Sigmoid colon (tissue), 7 donors: Measurements from ENCODE around the gene RAF1. TPM values are rescaled to one million over a fixed set of nuclear protein-coding genes. Genes with fewer than 3 reads are reported as not detected.

Experiments used
- DNase-seq: peaks from one replicate; pipeline ENCODE4 v3.0.0-alpha.2; 2019
- H3K27ac ChIP-seq, 4 donors: fragments of 200-600 bp; sonication (generic); one replicate each; pipeline ENCODE4 v1.5.1; 2016 to 2019; ENCODE audit warnings: mild to moderate bottlenecking in 1 of 4
- H3K27me3 ChIP-seq, 3 donors: fragments of 200-600 bp; sonication (generic); one replicate each; pipeline ENCODE4 v1.5.1; 2019; ENCODE audit warnings: mild to moderate bottlenecking in 1 of 3
- H3K36me3 ChIP-seq, 4 donors: fragments of 200-600 bp; sonication (generic); one replicate each; pipeline ENCODE4 v1.5.1; 2016 to 2019
- H3K4me1 ChIP-seq, 4 donors: fragments of 200-600 bp; sonication (generic); one replicate each; pipeline ENCODE4 v1.5.1; 2017 to 2019
- H3K4me3 ChIP-seq, 4 donors: fragments of 200-600 bp; sonication (generic); one replicate each; pipeline ENCODE4 v1.5.1; 2017 to 2019; ENCODE audit warnings: mild to moderate bottlenecking in 2 of 4, moderate library complexity in 1 of 4
- H3K9me3 ChIP-seq, 4 donors: fragments of 200-600 bp in 3 of 4; sonication (generic) in 3 of 4; one replicate each; pipeline versions ENCODE4 v1.5.1 to v1.6.1; 2013 to 2019
- EP300 ChIP-seq, 4 donors: sonication (generic); formaldehyde crosslinking; IDR thresholded peaks; one replicate each; pipeline ENCODE4 v1.6.1; 2017; ENCODE audit warnings: antibody characterized with exemption in 4 of 4
- POLR2A ChIP-seq, 2 donors: fragments of 450-650 bp; IDR thresholded peaks; one replicate each; pipeline ENCODE4 v1.6.1; 2016; ENCODE audit warnings: antibody characterized with exemption in 2 of 2, mild to moderate bottlenecking in 2 of 2, moderate library complexity in 2 of 2
- POLR2AphosphoS5 ChIP-seq, 4 donors: sonication (generic); formaldehyde crosslinking; IDR thresholded peaks; one replicate each; pipeline ENCODE4 v1.6.1; 2017; ENCODE audit warnings: antibody characterized with exemption in 4 of 4
- WGBS, 2 donors: extraction: QIAGEN DNeasy Blood & Tissue Kit; methylation state at CpG; one replicate each; pipeline ENCODE4 v1.1.7; 2013; 5-methylcytosine and 5-hydroxymethylcytosine counted together
- intact Hi-C: fragments of 100-400 bp; cut with DNase I; formaldehyde crosslinking; loops from one replicate; pipeline ENCODE4 v1.15.1; 2023
- polyA plus RNA-seq, 3 donors: library from polyadenylated mRNA; stranded (reverse); fragments of 200-250 nt; gene quantifications; one replicate each; pipeline ENCODE4 v1.2.3, GENCODE V29; 2013
- total RNA-seq, 4 donors: library from RNA; depleted of rRNA; stranded (reverse); fragments of >200 nt; gene quantifications; one replicate each; pipeline ENCODE4 v1.1.0, GENCODE V29; 2016
- TF ChIP-seq, protein P1 (sequence below), 4 experiments: fragments of 450-650 bp in 3 of 4; fragments of 200-600 bp in 1 of 4; IDR thresholded peaks; one replicate each; pipeline ENCODE4 v1.5.1; 2016 to 2019; ENCODE audit warnings: antibody characterized with exemption in 4 of 4, mild to moderate bottlenecking in 3 of 4, moderate library complexity in 2 of 4
- donor health status: healthy with polysubstance abuse.
- donor health status: Bipolar disorder and iron deficiency.
- donor health status: healthy.

The RAF1 gene
- total and polyA plus RNA-seq, 7 donors = 45.0 to 101 (median 83.8) TPM

- WGBS, 2 donors = 77 to 94% methylated on average over 3 of the region's 3 CpGs
- no peak overlapping the region for H3K4me3 ChIP-seq
- TF ChIP-seq EP300 (IDR thresholded peaks at IDR 0.05) (no peak), POLR2A (IDR thresholded peaks at IDR 0.05) (no peak)
- TF ChIP-seq, protein P1, sequence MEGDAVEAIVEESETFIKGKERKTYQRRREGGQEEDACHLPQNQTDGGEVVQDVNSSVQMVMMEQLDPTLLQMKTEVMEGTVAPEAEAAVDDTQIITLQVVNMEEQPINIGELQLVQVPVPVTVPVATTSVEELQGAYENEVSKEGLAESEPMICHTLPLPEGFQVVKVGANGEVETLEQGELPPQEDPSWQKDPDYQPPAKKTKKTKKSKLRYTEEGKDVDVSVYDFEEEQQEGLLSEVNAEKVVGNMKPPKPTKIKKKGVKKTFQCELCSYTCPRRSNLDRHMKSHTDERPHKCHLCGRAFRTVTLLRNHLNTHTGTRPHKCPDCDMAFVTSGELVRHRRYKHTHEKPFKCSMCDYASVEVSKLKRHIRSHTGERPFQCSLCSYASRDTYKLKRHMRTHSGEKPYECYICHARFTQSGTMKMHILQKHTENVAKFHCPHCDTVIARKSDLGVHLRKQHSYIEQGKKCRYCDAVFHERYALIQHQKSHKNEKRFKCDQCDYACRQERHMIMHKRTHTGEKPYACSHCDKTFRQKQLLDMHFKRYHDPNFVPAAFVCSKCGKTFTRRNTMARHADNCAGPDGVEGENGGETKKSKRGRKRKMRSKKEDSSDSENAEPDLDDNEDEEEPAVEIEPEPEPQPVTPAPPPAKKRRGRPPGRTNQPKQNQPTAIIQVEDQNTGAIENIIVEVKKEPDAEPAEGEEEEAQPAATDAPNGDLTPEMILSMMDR (IDR thresholded peaks at IDR 0.05) = no peak
- H3K9me3 ChIP-seq = no peaks in the 10 kb centered on the region
- no peaks in the 10 kb centered on the region for H3K27me3 ChIP-seq
- H3K36me3 ChIP-seq = peaks cover 17 to 100% (median 72%) of the 10 kb centered on the region in 4 donors
- H3K27ac ChIP-seq = peak overlapping the region in 1 of 4 donors; percentile 22
- intact Hi-C loops = no loop called here
- no peak for DNase-seq
- no peaks in the 10 kb centered on the region for H3K4me1 ChIP-seq
Measured at GRCh38 chr3:12579456-12579855, 84.5 kb downstream of the RAF1 start.

DNA sequence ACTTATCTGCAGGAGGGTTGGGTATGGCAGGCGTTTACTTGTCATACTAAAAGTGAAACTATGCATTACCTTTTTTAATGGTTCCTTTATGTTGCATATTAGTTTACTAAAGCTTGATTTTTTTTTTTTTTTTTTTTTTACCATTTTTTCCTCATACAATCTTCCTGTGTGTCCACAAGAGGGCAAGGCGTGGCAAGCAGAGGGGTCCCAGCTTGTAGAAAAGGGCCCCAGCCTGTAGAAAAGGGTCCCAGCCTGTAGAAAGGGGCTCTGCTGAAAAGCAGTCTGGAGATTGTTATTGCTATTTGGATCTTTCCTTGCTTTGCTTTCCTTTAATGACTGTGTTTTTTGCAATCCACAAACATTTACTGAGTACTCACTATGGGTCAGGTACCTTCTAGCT is 85.2 kb downstream of the RAF1 start:
- intact Hi-C loops = no loop called here
- no peaks in the 10 kb centered on the region for H3K9me3 ChIP-seq
- 64 to 73% methylated on average over 2 of the region's 2 CpGs for WGBS, 2 donors
- no peak for DNase-seq
- TF ChIP-seq POLR2AphosphoS5 (IDR thresholded peaks at IDR 0.05) = no peak
- TF ChIP-seq, protein P1 (IDR thresholded peaks at IDR 0.05) = no peak
- TF ChIP-seq POLR2A (IDR thresholded peaks at IDR 0.05) = no peak
- TF ChIP-seq EP300 (IDR thresholded peaks at IDR 0.05) = no peak
- peaks cover 16 to 100% (median 72%) of the 10 kb centered on the region in 4 donors for H3K36me3 ChIP-seq
- H3K27ac ChIP-seq = no peak overlapping the region
- H3K4me3 ChIP-seq = no peak overlapping the region
- no peaks in the 10 kb centered on the region for H3K27me3 ChIP-seq
- H3K4me1 ChIP-seq = no peaks in the 10 kb centered on the region

DNA sequence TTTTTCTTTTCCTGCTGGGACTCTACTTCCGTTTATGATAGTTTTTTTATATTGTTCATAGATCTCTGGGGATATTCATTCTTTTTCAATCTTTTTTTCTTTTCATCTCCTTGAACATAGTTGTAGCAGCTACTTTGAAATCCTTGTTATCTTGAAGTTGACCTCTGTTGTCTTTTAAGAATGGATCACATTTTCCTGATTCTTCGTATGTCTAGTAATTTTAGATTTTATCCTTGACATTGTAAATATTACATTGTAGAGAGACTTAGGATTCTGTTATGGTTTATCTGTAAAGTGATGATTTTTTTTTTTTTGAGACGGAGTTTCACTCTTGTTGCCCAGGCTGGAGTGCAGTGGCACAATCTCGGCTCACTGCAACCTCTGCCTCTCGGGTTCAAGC is 86.5 kb downstream of the RAF1 start:
- no peak overlapping the region for H3K4me3 ChIP-seq
- no peaks in the 10 kb centered on the region for H3K27me3 ChIP-seq
- H3K27ac ChIP-seq = no peak overlapping the region
- intact Hi-C loops = no loop called here
- no peak for DNase-seq
- no peak for TF ChIP-seq POLR2AphosphoS5 (IDR thresholded peaks at IDR 0.05)
- no peak for TF ChIP-seq POLR2A (IDR thresholded peaks at IDR 0.05)
- no peak for TF ChIP-seq EP300 (IDR thresholded peaks at IDR 0.05)
- TF ChIP-seq, protein P1 (IDR thresholded peaks at IDR 0.05) = no peak
- peaks cover 20 to 100% (median 74%) of the 10 kb centered on the region in 4 donors for H3K36me3 ChIP-seq
- 96% methylated on average over 5 of the region's 5 CpGs for WGBS, 2 donors
- no peaks in the 10 kb centered on the region for H3K4me1 ChIP-seq
- no peaks in the 10 kb centered on the region for H3K9me3 ChIP-seq

DNA sequence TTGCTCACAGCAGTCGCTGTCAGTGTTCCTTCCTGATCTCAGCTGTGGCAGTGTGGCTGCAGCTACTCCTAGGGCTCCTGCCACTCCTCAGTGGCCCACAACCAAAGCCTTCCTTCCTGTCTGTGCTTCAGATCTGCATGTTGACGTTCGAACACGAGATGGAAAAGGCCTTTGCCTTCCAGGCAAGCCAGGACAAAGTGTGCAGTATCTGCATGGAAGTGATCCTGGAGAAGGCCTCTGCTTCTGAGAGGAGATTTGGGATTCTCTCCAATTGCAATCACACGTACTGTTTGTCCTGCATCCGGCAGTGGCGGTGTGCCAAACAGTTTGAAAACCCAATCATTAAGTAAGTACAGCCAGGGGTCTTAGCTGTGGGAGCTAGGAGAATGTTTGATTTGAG is 89.3 kb downstream of the RAF1 start:
- no peak overlapping the region for H3K27ac ChIP-seq
- no peaks in the 10 kb centered on the region for H3K4me1 ChIP-seq
- H3K27me3 ChIP-seq = no peaks in the 10 kb centered on the region
- no peaks in the 10 kb centered on the region for H3K9me3 ChIP-seq
- no peak overlapping the region for H3K4me3 ChIP-seq
- intact Hi-C loops = no loop called here
- peaks cover 38 to 100% (median 83%) of the 10 kb centered on the region in 4 donors for H3K36me3 ChIP-seq
- TF ChIP-seq, protein P1 (IDR thresholded peaks at IDR 0.05) = no peak
- TF ChIP-seq POLR2AphosphoS5 (IDR thresholded peaks at IDR 0.05) (no peak), POLR2A (IDR thresholded peaks at IDR 0.05) (no peak), EP300 (IDR thresholded peaks at IDR 0.05) (no peak)
- WGBS, 2 donors = 48 to 70% methylated on average over 7 of the region's 7 CpGs
- no peak for DNase-seq

GRCh38 chr3:12574131-12574530 is 89.8 kb downstream of the RAF1 start:
- TF ChIP-seq POLR2AphosphoS5 (IDR thresholded peaks at IDR 0.05) (no peak), EP300 (IDR thresholded peaks at IDR 0.05) (no peak), POLR2A (IDR thresholded peaks at IDR 0.05) (no peak)
- TF ChIP-seq, protein P1 (IDR thresholded peaks at IDR 0.05) = no peak
- no peaks in the 10 kb centered on the region for H3K4me1 ChIP-seq
- 95 to 96% methylated on average over 6 of the region's 6 CpGs for WGBS, 2 donors
- no peak for DNase-seq
- intact Hi-C loops = no loop called here
- no peak overlapping the region for H3K4me3 ChIP-seq
- no peak overlapping the region for H3K27ac ChIP-seq
- no peaks in the 10 kb centered on the region for H3K27me3 ChIP-seq
- no peaks in the 10 kb centered on the region for H3K9me3 ChIP-seq
- H3K36me3 ChIP-seq = peaks cover 41 to 99% (median 80%) of the 10 kb centered on the region in 4 donors
